ENCODE results near the gene CYP27C1. TPM values are rescaled to one million over a fixed set of nuclear protein-coding genes. Genes with fewer than 3 reads are reported as not detected.
A peak's percentile ranks its signal among the peaks of the same experiment; 100 is the strongest.

Gene CYP27C1
- total RNA-seq, 1 donor from 2014 or later: 3.0 TPM

DNA sequence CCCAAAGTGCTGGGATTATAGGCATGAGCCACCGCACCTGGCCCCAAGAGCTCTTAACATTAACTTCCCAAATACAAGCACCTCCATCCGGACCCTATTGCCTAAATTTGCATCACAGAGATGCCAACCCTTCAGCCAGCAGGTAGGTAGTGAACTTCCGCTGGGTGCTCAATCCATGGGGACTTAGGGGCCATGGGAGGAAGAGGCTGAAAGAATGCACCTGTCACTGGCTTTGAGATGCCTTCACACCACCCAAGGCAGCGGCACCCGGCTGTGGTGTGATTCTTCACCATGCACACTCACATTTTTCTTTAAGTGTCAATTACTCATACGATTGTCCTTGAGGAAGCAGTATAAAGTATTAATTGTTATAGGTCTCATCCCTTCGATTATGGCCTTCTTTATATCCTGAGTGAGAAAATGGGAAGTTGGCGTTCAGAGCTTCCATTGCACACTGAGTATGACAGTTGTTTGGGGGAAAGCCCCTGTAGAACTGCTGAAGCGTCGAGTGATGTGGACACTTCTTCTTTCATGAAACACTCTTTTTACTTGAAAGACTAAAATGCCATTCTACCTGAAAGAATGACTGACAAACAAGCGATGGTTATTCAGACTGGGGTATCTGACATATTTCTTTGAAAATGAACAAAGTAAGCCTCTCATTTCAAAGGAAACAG lies 61.3 kb downstream of the CYP27C1 start:
- no peak for DNase-seq (ENCODE audit: low spot score)
- H3K27ac Mint-ChIP-seq: no peak overlapping the region

DNA sequence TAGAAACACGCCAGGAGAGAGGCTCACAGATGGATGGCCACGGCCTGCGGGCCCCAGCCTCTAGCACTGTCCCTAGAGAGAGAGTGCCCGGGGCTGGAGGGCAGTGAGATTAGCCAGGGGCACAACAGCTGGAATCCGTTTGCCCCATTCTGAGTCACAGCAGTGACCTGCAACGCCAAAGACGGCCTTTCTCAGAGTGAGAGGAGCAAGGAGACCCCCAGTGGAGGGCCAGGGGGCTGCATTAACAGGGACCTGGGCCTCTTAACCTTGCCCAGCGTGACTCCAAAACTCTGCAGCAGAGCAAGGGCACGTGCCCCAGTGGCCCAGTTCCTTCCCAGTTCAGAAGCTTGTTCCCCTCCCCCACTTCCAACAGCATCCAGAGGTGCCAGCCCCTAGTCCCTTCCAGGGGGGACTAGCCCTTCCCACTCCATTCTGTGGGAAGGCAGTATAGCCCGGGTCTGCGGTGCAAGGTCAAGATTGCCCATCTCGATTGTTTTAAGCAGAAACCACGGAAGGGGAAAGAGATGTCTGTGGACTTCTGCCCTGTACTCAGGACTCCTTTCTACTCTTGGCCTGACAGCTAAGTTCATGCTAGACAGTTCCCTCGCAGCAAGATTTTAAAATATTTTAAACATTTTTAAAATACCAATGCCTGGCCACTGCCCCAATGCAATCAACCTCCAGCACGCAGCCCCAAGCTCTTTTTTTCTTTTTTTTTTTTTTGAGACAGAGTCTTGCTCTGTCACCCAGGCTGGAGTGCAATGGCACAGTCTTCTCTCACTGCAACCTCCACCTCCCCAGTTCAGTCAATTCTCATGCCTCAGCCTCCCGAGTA lies 62.2 kb downstream of the CYP27C1 start:
- H4K20me1 ChIP-seq (ENCODE audit: low read depth): no peaks in the 10 kb centered on the region
- no peaks in the 10 kb centered on the region for H3K9me3 ChIP-seq (ENCODE audit: low read depth)
- H3K9me3 Mint-ChIP-seq: peaks cover 3% of the 10 kb centered on the region
- H3K27ac Mint-ChIP-seq: no peak overlapping the region
- no peak for TF ChIP-seq EZH2 (IDR thresholded peaks at IDR 0.05)
- TF ChIP-seq, protein P1, sequence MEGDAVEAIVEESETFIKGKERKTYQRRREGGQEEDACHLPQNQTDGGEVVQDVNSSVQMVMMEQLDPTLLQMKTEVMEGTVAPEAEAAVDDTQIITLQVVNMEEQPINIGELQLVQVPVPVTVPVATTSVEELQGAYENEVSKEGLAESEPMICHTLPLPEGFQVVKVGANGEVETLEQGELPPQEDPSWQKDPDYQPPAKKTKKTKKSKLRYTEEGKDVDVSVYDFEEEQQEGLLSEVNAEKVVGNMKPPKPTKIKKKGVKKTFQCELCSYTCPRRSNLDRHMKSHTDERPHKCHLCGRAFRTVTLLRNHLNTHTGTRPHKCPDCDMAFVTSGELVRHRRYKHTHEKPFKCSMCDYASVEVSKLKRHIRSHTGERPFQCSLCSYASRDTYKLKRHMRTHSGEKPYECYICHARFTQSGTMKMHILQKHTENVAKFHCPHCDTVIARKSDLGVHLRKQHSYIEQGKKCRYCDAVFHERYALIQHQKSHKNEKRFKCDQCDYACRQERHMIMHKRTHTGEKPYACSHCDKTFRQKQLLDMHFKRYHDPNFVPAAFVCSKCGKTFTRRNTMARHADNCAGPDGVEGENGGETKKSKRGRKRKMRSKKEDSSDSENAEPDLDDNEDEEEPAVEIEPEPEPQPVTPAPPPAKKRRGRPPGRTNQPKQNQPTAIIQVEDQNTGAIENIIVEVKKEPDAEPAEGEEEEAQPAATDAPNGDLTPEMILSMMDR (IDR thresholded peaks at IDR 0.05): peak; percentile 62
- no peaks in the 10 kb centered on the region for H3K27me3 ChIP-seq
- H3K4me1 ChIP-seq: peaks cover 3% of the 10 kb centered on the region
- H3K36me3 Mint-ChIP-seq: no peaks in the 10 kb centered on the region
- H3K79me2 ChIP-seq (ENCODE audit: low read depth): no peaks in the 10 kb centered on the region
- H3K27me3 Mint-ChIP-seq (ENCODE audit: insufficient read depth, low read depth): peaks cover 2% of the 10 kb centered on the region
- H3K4me1 Mint-ChIP-seq: peaks cover 10% of the 10 kb centered on the region
- no peak overlapping the region for H3K27ac ChIP-seq
- H3F3A ChIP-seq (ENCODE audit: low read depth): no peaks in the 10 kb centered on the region
- H3K4me2 ChIP-seq: no peak overlapping the region
- H3K4me3 ChIP-seq: no peak overlapping the region
- peak; percentile 73 for DNase-seq (ENCODE audit: low spot score)
- peak overlapping the region; percentile 32 for H2AFZ ChIP-seq (replicated peaks)
- H3K36me3 ChIP-seq: no peaks in the 10 kb centered on the region
- no peak overlapping the region for H3K9ac ChIP-seq
- no peak overlapping the region for H3K4me3 Mint-ChIP-seq

More for the DNA sequence above, 61.3 kb downstream of the CYP27C1 start:
- H3K27ac ChIP-seq: no peak overlapping the region
- H3K79me2 ChIP-seq (ENCODE audit: low read depth): no peaks in the 10 kb centered on the region
- H3K27me3 Mint-ChIP-seq (ENCODE audit: insufficient read depth, low read depth): peaks cover 2% of the 10 kb centered on the region
- H3K9ac ChIP-seq: no peak overlapping the region
- H4K20me1 ChIP-seq (ENCODE audit: low read depth): no peaks in the 10 kb centered on the region
- no peak overlapping the region for H3K4me2 ChIP-seq
- peaks cover 3% of the 10 kb centered on the region for H3K4me1 ChIP-seq
- no peak overlapping the region for H3K4me3 Mint-ChIP-seq
- H3K9me3 Mint-ChIP-seq: peaks cover 3% of the 10 kb centered on the region
- no peaks in the 10 kb centered on the region for H3F3A ChIP-seq (ENCODE audit: low read depth)
- H3K4me3 ChIP-seq: no peak overlapping the region
- no peaks in the 10 kb centered on the region for H3K27me3 ChIP-seq
- no peaks in the 10 kb centered on the region for H3K9me3 ChIP-seq (ENCODE audit: low read depth)
- H3K36me3 Mint-ChIP-seq: no peaks in the 10 kb centered on the region
- H3K4me1 Mint-ChIP-seq: peaks cover 10% of the 10 kb centered on the region
- no peak overlapping the region for H2AFZ ChIP-seq (replicated peaks)
- no peaks in the 10 kb centered on the region for H3K36me3 ChIP-seq
- TF ChIP-seq EZH2 (IDR thresholded peaks at IDR 0.05) (no peak), EZH2phosphoT487 (IDR thresholded peaks at IDR 0.05) (no peak)
- TF ChIP-seq, protein P1 (IDR thresholded peaks at IDR 0.05): no peak

DNA sequence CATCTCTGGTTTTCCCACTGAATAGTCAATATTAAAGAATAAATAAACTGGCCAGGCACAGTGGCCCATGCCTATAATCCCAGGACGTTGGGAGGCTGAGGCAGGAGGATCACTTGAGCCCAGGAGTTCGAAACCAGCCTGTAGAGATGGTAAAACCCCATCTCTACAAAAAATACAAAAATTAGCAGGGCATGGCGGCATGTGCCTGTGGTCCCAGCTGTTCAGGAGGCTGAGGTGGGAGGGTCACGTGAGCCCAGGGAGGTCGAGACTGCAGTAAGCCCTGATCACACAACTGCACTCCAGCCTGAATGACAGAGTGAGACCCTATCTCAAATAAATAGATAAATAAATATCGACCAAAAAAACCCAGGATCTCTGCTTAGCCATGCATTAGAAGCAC lies 63.0 kb downstream of the CYP27C1 start:
- no peaks in the 10 kb centered on the region for H3F3A ChIP-seq (ENCODE audit: low read depth)
- Mint-ChIP-seq H3K27ac (no peak overlapping the region), H3K36me3 (no peaks in the 10 kb centered on the region), H3K4me1 (peaks cover 10% of the 10 kb centered on the region), H3K27me3 (ENCODE audit: insufficient read depth, low read depth) (peaks cover 2% of the 10 kb centered on the region), H3K4me3 (no peak overlapping the region), H3K9me3 (peaks cover 3% of the 10 kb centered on the region)
- DNase-seq (ENCODE audit: low spot score): no peak
- H3K27me3 ChIP-seq: no peaks in the 10 kb centered on the region
- no peaks in the 10 kb centered on the region for H4K20me1 ChIP-seq (ENCODE audit: low read depth)
- H3K4me3 ChIP-seq: no peak overlapping the region
- TF ChIP-seq, protein P1 (IDR thresholded peaks at IDR 0.05): no peak
- TF ChIP-seq EZH2phosphoT487 (IDR thresholded peaks at IDR 0.05) (no peak), EZH2 (IDR thresholded peaks at IDR 0.05) (no peak)
- H3K36me3 ChIP-seq: no peaks in the 10 kb centered on the region
- no peak overlapping the region for H2AFZ ChIP-seq (replicated peaks)
- H3K9ac ChIP-seq: no peak overlapping the region
- no peaks in the 10 kb centered on the region for H3K79me2 ChIP-seq (ENCODE audit: low read depth)
- no peak overlapping the region for H3K27ac ChIP-seq
- H3K9me3 ChIP-seq (ENCODE audit: low read depth): no peaks in the 10 kb centered on the region
- peaks cover 3% of the 10 kb centered on the region for H3K4me1 ChIP-seq
- H3K4me2 ChIP-seq: no peak overlapping the region
